ENCODE measurements around the gene AGXT2. TPM values are rescaled to one million over a fixed set of nuclear protein-coding genes. Genes with fewer than 3 reads are reported as not detected.

Gene AGXT2
- total RNA-seq, 1 experiment from 2014 or later = not detected

- no peak overlapping the region for H3K4me2 ChIP-seq (ENCODE audit: insufficient read depth, insufficient read length, low read length)
- no peak overlapping the region for H4K5ac ChIP-seq (ENCODE audit: insufficient read length, low read depth, low read length)
- no peaks in the 10 kb centered on the region for H3K79me1 ChIP-seq (ENCODE audit: insufficient read depth, low read depth, low read length, poor library complexity, severe bottlenecking)
- no peak for TF ChIP-seq CTCF (conservative IDR thresholded peaks at IDR 0.05)
- Mint-ChIP-seq H3K9me3 (peaks cover 0 to 3% of the 10 kb centered on the region in 2 experiments; a peak in 2 of 5 replicates), H3K27me3 (ENCODE audit: low read depth) (no peaks in the 10 kb centered on the region; the same call in none of the 2 replicates), H3K4me3 (no peak overlapping the region), H3K27ac (no peak overlapping the region), H3K36me3 (ENCODE audit: insufficient read depth in 1 of 3, low read depth in 3 of 3) (peaks cover 0 to 2% (median 0%) of the 10 kb centered on the region in 3 experiments; a peak in 1 of 7 replicates), H3K4me1 (peaks cover 18 to 20% of the 10 kb centered on the region in 2 experiments)
- no peak overlapping the region for H2BK12ac ChIP-seq (ENCODE audit: insufficient read length, low read depth, low read length)
- H2BK15ac ChIP-seq (ENCODE audit: low read depth, low read length) = no peak overlapping the region
- DNase-seq = no peak
- no peaks in the 10 kb centered on the region for H3K9me3 ChIP-seq (ENCODE audit: control insufficient read depth, low read depth, low read length)
- no peak overlapping the region for H3K4ac ChIP-seq (ENCODE audit: low read depth, low read length)
- no peaks in the 10 kb centered on the region for H3K79me2 ChIP-seq (ENCODE audit: insufficient read depth, low read length)
- no peak overlapping the region for H3T11ph ChIP-seq (ENCODE audit: low read length)
- H2BK120ac ChIP-seq (ENCODE audit: low read depth, low read length, poor library complexity, severe bottlenecking) = no peak overlapping the region
- no peak overlapping the region for H4K91ac ChIP-seq (ENCODE audit: insufficient read length, low read depth, low read length)
- no peaks in the 10 kb centered on the region for H4K20me1 ChIP-seq (ENCODE audit: control insufficient read depth, insufficient read depth, insufficient read length)
- no peak overlapping the region for H4K8ac ChIP-seq (replicated peaks; ENCODE audit: insufficient read length, low read depth, low read length)
- no peak overlapping the region for H3K27ac ChIP-seq (ENCODE audit: insufficient read length, low read depth, low read length)
- no peak overlapping the region for H2BK5ac ChIP-seq (ENCODE audit: insufficient read length, low read length)
- no peaks in the 10 kb centered on the region for H3K4me1 ChIP-seq (ENCODE audit: insufficient read depth, low read length)
- H3K18ac ChIP-seq (ENCODE audit: insufficient read length, low read depth, low read length) = no peak overlapping the region
- H3K27me3 ChIP-seq (ENCODE audit: insufficient read depth, low read length) = no peaks in the 10 kb centered on the region
- H2AFZ ChIP-seq (ENCODE audit: low read length) = no peak overlapping the region
- no peak overlapping the region for H3K14ac ChIP-seq (ENCODE audit: insufficient read depth, low read length)
- no peaks in the 10 kb centered on the region for H3K23me2 ChIP-seq (ENCODE audit: insufficient read length, low read depth, low read length, poor library complexity, severe bottlenecking)
- no peak overlapping the region for H2BK20ac ChIP-seq (ENCODE audit: low read depth, low read length, poor library complexity, severe bottlenecking)
- no peak overlapping the region for H2AK5ac ChIP-seq (ENCODE audit: insufficient read length, low read length)
- no peak overlapping the region for H3K9ac ChIP-seq (ENCODE audit: extremely low read depth, insufficient read length, low read length)
- WGBS (ENCODE audit: extremely low coverage, insufficient read length, low lambda C conversion rate) = no CpG with 5 or more reads among the region's 5 CpGs
- no peak overlapping the region for H3K56ac ChIP-seq (ENCODE audit: insufficient read length, low read depth, low read length)
- no peak overlapping the region for H3K23ac ChIP-seq (ENCODE audit: insufficient read length, low read depth, low read length)
These were observed 44.0 kb upstream of the AGXT2 start for GRCh38 chr5:35091704-35092103.

Data from H9 (cell line).